Gastroesophageal sphincter (tissue), 4 donors: ENCODE measurements around the gene FAHD1. TPM values are rescaled to one million over a fixed set of nuclear protein-coding genes. Genes with fewer than 3 reads are reported as not detected.

Experiments used
- ATAC-seq: fragments of 150-250 bp; one replicate; pipeline ENCODE4 v1.9.1; 2016; ENCODE audit warnings: mild to moderate bottlenecking, moderate library complexity
- H3K27ac ChIP-seq, 4 donors: fragments of 200-600 bp; sonication (generic) in 3 of 4; 1 replicate in 3 of 4; 2 replicates in 1 of 4; pipeline ENCODE4 v1.5.1; 2016 to 2019
- H3K27me3 ChIP-seq: fragments of 200-600 bp; sonication (generic); one replicate; pipeline ENCODE4 v1.5.1; 2019
- H3K36me3 ChIP-seq, 2 donors: fragments of 200-600 bp; sonication (generic); one replicate each; pipeline ENCODE4 v1.5.1; 2019; ENCODE audit warnings: control low read depth in 1 of 2
- H3K4me1 ChIP-seq, 3 donors: fragments of 200-600 bp; sonication (generic); 1 replicate in 2 of 3; 2 replicates in 1 of 3; pipeline ENCODE4 v1.5.1; 2016 to 2019; ENCODE audit warnings: control low read depth in 2 of 3
- H3K4me3 ChIP-seq, 2 donors: fragments of 200-600 bp; sonication (generic); one replicate each; pipeline ENCODE4 v1.5.1; 2019; ENCODE audit warnings: mild to moderate bottlenecking in 1 of 2, moderate library complexity in 1 of 2
- H3K9me3 ChIP-seq, 3 donors: fragments of 200-600 bp; sonication (generic); one replicate each; pipeline ENCODE4 v1.5.1; 2017 to 2019; ENCODE audit warnings: control low read depth in 2 of 3
- EP300 ChIP-seq: sonication (generic); formaldehyde crosslinking; IDR thresholded peaks from one replicate; pipeline ENCODE4 v1.6.1; 2017; ENCODE audit warnings: antibody characterized with exemption, mild to moderate bottlenecking
- POLR2A ChIP-seq, 2 donors: fragments of 450-650 bp; IDR thresholded peaks; one replicate each; pipeline ENCODE4 v1.6.1; 2017; ENCODE audit warnings: antibody characterized with exemption in 2 of 2, mild to moderate bottlenecking in 2 of 2, moderate library complexity in 1 of 2
- POLR2AphosphoS5 ChIP-seq: sonication (generic); formaldehyde crosslinking; IDR thresholded peaks from one replicate; pipeline ENCODE4 v1.6.1; 2017; ENCODE audit warnings: antibody characterized with exemption
- WGBS, 2 donors: methylation state at CpG; one replicate each; pipeline ENCODE4 v1.1.5; 2018; ENCODE audit warnings: low coverage in 1 of 2; 5-methylcytosine and 5-hydroxymethylcytosine counted together
- total RNA-seq, 4 donors: library from RNA; depleted of rRNA; stranded (reverse); fragments of >200 nt; gene quantifications; one replicate each; pipeline ENCODE4 v1.1.0, GENCODE V29; 2016
- TF ChIP-seq, protein P1 (sequence below), 4 experiments: fragments of 200-600 bp in 2 of 4; fragments of 450-650 bp in 2 of 4; sonication (generic) in 1 of 4; IDR thresholded peaks; one replicate each; pipeline ENCODE4 v1.5.1; 2017 to 2019; ENCODE audit warnings: antibody characterized with exemption in 4 of 4, mild to moderate bottlenecking in 2 of 4, moderate library complexity in 2 of 4

The FAHD1 gene
- total RNA-seq, 4 donors from 2014 or later, result 22.9 to 44.0 (median 30.2) TPM

DNA sequence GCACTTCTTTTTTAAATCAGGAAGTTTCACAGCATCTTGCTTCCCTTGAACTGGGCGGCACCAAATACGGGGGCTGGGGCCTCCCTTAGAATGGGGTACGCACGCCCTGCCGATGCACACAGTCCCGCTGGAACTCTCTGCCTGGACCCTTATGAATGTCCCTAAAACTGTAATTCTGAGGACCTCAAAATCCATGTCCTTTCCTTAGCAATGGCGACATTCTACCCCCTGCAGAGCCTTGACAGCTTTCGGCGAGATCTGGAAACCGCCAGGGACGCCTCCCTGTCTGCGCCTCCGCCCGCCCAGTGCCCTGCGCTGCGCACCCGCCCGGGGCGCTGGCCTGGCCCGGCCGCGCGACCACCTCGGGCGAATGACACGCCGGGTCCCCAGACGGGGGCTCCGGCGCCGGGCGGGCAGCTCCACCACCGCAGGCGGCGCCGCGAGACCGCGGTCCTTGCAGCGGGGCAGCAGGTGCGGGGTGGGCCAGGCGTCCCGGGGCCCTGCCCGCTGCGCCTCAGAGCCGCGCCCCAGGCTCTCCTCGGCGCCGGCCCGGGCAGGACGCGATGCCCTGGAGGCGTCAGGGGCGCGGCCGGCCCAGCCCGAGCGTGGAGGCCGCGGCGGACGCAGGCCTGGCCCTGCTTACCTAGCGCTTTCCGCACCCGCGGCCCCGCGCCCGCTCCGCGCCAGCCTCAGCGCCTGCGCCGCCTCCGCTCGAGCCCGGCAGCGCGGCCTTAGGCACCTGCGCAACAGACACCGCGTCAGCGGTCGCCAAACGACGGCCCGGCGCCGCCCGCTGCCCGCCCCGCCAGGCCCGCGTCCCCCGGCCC is 929 bp upstream of the FAHD1 start:
- H3K4me1 ChIP-seq, result peaks cover 0 to 77% (median 23%) of the 10 kb centered on the region in 3 donors
- H3K4me3 ChIP-seq, result peak overlapping the region; percentile 57 to 79
- 15% methylated on average over 6 of the region's 96 CpGs; no CpG with 5 or more reads in 1 of the 2 donors for WGBS, 2 donors
- ATAC-seq, result peak; percentile 77
- no peaks in the 10 kb centered on the region for H3K27me3 ChIP-seq
- TF ChIP-seq POLR2A (IDR thresholded peaks at IDR 0.05), result no peak
- TF ChIP-seq, protein P1, sequence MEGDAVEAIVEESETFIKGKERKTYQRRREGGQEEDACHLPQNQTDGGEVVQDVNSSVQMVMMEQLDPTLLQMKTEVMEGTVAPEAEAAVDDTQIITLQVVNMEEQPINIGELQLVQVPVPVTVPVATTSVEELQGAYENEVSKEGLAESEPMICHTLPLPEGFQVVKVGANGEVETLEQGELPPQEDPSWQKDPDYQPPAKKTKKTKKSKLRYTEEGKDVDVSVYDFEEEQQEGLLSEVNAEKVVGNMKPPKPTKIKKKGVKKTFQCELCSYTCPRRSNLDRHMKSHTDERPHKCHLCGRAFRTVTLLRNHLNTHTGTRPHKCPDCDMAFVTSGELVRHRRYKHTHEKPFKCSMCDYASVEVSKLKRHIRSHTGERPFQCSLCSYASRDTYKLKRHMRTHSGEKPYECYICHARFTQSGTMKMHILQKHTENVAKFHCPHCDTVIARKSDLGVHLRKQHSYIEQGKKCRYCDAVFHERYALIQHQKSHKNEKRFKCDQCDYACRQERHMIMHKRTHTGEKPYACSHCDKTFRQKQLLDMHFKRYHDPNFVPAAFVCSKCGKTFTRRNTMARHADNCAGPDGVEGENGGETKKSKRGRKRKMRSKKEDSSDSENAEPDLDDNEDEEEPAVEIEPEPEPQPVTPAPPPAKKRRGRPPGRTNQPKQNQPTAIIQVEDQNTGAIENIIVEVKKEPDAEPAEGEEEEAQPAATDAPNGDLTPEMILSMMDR (IDR thresholded peaks at IDR 0.05), result peak in 2 of 4 experiments; percentile 28 to 36
- no peaks in the 10 kb centered on the region for H3K9me3 ChIP-seq
- H3K27ac ChIP-seq, result peak overlapping the region; percentile 7 to 96 (median 92)
- H3K36me3 ChIP-seq, result peaks cover 0 to 29% of the 10 kb centered on the region in 2 donors

DNA sequence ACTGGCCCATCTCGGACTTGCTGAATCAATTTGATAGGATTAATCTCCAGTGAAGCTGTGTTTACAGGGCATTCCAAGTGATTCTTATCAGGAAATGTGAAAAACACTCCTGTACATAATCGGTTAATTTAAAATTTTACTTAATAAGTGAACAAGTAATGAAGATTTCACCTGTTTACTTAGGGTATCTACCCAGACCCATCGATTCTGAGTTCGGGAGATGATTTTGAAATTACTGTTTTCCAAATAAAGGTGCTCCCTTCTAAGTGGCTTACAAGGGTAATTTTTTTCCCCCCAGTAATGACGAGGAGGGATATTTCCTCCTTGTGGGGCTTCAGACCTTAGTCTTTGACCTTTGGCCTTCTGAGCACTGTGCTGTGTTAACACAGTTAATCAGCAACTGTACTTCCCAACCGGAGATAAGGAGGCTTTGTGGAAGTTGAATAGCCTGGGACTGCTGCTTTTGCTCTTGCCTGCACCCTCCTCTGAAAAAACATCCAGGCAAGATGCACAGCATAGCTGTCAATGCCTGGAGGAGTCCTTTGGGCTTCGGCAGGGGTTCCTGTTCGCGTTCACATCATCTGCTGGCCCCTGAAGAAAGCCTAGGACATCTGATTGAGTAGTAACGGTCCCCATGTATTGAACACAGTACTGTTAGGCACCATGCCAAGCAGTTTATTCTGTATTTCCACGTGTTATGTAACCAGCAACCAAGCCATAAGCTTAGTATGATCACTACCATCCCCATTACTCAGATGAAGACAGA is 1.8 kb downstream of the FAHD1 start:
- H3K9me3 ChIP-seq, result no peaks in the 10 kb centered on the region

DNA sequence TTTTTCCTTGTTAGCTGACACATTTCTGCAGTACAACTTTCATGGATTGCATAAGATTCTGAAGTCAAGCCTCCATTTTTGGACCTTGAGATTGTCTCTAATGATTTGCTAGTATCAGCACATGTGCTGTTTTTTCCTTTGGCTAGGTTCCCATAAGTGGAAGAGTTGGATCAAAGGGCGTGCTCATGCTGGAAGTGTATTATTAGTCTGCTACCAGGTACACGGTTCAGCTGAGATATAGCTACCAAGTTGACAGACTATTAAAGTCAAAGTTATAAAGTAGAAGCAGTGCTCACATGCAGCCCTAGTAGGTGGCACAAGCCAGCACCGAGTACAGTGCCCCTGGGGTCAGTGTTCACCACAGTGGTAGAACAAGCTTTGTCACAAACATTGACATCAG is 3.2 kb downstream of the FAHD1 start:
- Histone ChIP-seq H3K27ac (no peak overlapping the region), H3K9me3 (no peaks in the 10 kb centered on the region), H3K4me3 (no peak overlapping the region), H3K36me3 (peaks cover 0 to 16% of the 10 kb centered on the region in 2 donors), H3K4me1 (peaks cover 0 to 44% (median 16%) of the 10 kb centered on the region in 3 donors), H3K27me3 (no peaks in the 10 kb centered on the region)
- no peak for TF ChIP-seq POLR2A (IDR thresholded peaks at IDR 0.05)
- no peak for TF ChIP-seq EP300
- TF ChIP-seq POLR2AphosphoS5, result no peak
- TF ChIP-seq, protein P1 (IDR thresholded peaks at IDR 0.05), result no peak
- 50 to 80% methylated on average over 1 to 3 of the region's 3 CpGs for WGBS, 2 donors
- ATAC-seq, result no peak

More for the DNA sequence above, 1.8 kb downstream of the FAHD1 start:
- H3K27ac ChIP-seq, result no peak overlapping the region
- H3K36me3 ChIP-seq, result peaks cover 0 to 16% of the 10 kb centered on the region in 2 donors
- TF ChIP-seq, protein P1 (IDR thresholded peaks at IDR 0.05), result no peak
- TF ChIP-seq POLR2AphosphoS5 (no peak), EP300 (no peak), POLR2A (IDR thresholded peaks at IDR 0.05) (no peak)
- 75 to 85% methylated on average over 8 to 11 of the region's 11 CpGs for WGBS, 2 donors
- no peak for ATAC-seq
- H3K4me1 ChIP-seq, result peaks cover 0 to 57% (median 23%) of the 10 kb centered on the region in 3 donors
- no peak overlapping the region for H3K4me3 ChIP-seq
- no peaks in the 10 kb centered on the region for H3K27me3 ChIP-seq

DNA sequence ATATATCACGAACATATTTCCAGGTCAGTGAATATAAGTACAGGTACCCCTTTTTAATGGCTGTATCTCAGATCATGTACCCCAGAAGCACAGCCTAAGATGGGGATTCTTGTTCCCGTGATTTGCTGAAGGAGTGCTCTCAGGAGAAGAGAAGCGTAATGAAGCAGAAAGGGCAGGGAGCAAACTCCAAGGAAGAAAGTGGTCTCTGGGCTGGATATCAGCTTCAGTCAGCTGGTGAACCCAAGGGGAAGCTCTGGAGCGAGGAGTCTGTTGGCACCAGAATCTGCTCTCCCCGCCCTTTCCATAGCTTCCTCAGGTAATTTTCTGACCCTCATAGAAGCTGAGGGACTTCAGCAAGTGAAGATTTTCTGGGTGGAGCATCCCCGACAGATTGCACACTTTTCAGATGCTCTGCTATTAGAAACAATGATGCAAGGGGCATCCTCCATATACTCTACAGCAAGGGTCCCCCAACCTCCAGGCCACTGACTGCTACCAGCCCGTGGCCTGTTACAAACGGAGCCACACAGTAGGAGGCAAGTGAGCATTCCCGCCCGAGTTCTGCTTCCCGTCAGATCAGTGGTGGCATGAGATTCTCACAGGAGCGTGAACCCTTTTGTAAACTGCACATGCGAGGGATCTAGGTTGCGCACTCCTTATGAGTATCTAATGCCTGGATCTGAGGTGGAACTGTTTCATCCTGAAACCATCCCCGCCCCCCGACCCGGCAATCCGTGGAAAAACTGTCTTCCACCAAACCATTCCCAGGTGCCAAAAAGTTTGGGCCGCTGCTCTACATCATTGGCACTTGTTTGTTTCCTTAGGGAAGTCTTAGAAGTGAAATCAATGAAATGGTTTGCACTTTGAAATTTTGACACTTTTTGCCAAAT is 4.4 kb downstream of the FAHD1 start:
- no peak for TF ChIP-seq EP300
- TF ChIP-seq, protein P1 (IDR thresholded peaks at IDR 0.05), result no peak
- no peak for TF ChIP-seq POLR2AphosphoS5
- TF ChIP-seq POLR2A (IDR thresholded peaks at IDR 0.05), result no peak
- no peaks in the 10 kb centered on the region for H3K27me3 ChIP-seq
- peaks cover 0 to 16% of the 10 kb centered on the region in 2 donors for H3K36me3 ChIP-seq
- no peak for ATAC-seq
- H3K27ac ChIP-seq, result no peak overlapping the region
- peaks cover 0 to 36% (median 9%) of the 10 kb centered on the region in 3 donors for H3K4me1 ChIP-seq
- WGBS, 2 donors, result 68 to 81% methylated on average over 12 to 13 of the region's 19 CpGs
- H3K9me3 ChIP-seq, result no peaks in the 10 kb centered on the region
- no peak overlapping the region for H3K4me3 ChIP-seq
